ENCODE results near the gene MIPEP.

Gene MIPEP

GRCh38 chr13:23705583-23705982 lies 183.6 kb downstream of the MIPEP start:
- no peak for DNase-seq

GRCh38 chr13:23703246-23703860 lies 185.8 kb downstream of the MIPEP start:
- DNase-seq: no peak

GRCh38 chr13:23701636-23702035 lies 187.6 kb downstream of the MIPEP start:
- DNase-seq: no peak

- DNase-seq: no peak
These were observed 188.0 kb downstream of the MIPEP start for GRCh38 chr13:23701186-23701585.

GRCh38 chr13:23699271-23699670 lies 189.9 kb downstream of the MIPEP start:
- no peak for DNase-seq

GRCh38 chr13:23697772-23698313 lies 191.4 kb downstream of the MIPEP start:
- DNase-seq: no peak

- no peak for DNase-seq
These were observed 192.6 kb downstream of the MIPEP start for GRCh38 chr13:23696610-23697009.

- peak; percentile 21 for DNase-seq
These were observed 193.3 kb downstream of the MIPEP start for GRCh38 chr13:23695711-23696464.

- DNase-seq: no peak
These were observed 194.0 kb downstream of the MIPEP start for GRCh38 chr13:23695196-23695595.

GRCh38 chr13:23692816-23693215 lies 196.4 kb downstream of the MIPEP start:
- DNase-seq: no peak

GRCh38 chr13:23690668-23691067 lies 198.5 kb downstream of the MIPEP start:
- DNase-seq: no peak

- no peak for DNase-seq
These were observed 200.9 kb downstream of the MIPEP start for GRCh38 chr13:23688336-23688735.

- DNase-seq: no peak
These were observed 201.6 kb downstream of the MIPEP start for GRCh38 chr13:23687614-23688013.

- no peak for DNase-seq
These were observed 202.3 kb downstream of the MIPEP start for GRCh38 chr13:23686948-23687347.

GRCh38 chr13:23685416-23685815 lies 203.8 kb downstream of the MIPEP start:
- no peak for DNase-seq

GRCh38 chr13:23684647-23685046 lies 204.6 kb downstream of the MIPEP start:
- DNase-seq: no peak

- DNase-seq: no peak
These were observed 206.1 kb downstream of the MIPEP start for GRCh38 chr13:23683084-23683483.

GRCh38 chr13:23680845-23681669 lies 208.1 kb downstream of the MIPEP start:
- no peak for DNase-seq
